Stomach (tissue), 4 donors: ENCODE data around the gene FRMD4B.

Source experiments
- CTCF ChIP-seq, 7 experiments: fragments of 450-650 bp in 4 of 7; fragments of 200-600 bp in 3 of 7; sonication (generic) in 3 of 7; IDR thresholded peaks; one replicate each; pipeline ENCODE4 v1.5.1; 2016 to 2019; ENCODE audit warnings: antibody characterized with exemption in 7 of 7, control low read depth in 2 of 7, mild to moderate bottlenecking in 1 of 7
- EP300 ChIP-seq: sonication (generic); formaldehyde crosslinking; IDR thresholded peaks from one replicate; pipeline ENCODE4 v1.6.1; 2017; ENCODE audit warnings: antibody characterized with exemption
- POLR2A ChIP-seq, 4 donors: fragments of 450-650 bp; IDR thresholded peaks; one replicate each; pipeline ENCODE4 v1.6.1; 2016; ENCODE audit warnings: antibody characterized with exemption in 4 of 4, control low read depth in 2 of 4, mild to moderate bottlenecking in 1 of 4, moderate library complexity in 1 of 4
- POLR2AphosphoS5 ChIP-seq, 3 donors: sonication (generic); formaldehyde crosslinking; IDR thresholded peaks; one replicate each; pipeline ENCODE4 v1.6.1; 2016; ENCODE audit warnings: antibody characterized with exemption in 3 of 3

- TF ChIP-seq CTCF (IDR thresholded peaks at IDR 0.05) (no peak), POLR2AphosphoS5 (IDR thresholded peaks at IDR 0.05) (no peak), POLR2A (IDR thresholded peaks at IDR 0.05) (no peak), EP300 (no peak)
Observed at GRCh38 chr3:69290430-69290829, 95.5 kb downstream of the FRMD4B start.
